GM08714 (cell line): Measurements from ENCODE around the gene ABCA7.

Experiments
- H3K4me3 ChIP-seq: fragments of 200-500 bp; sonication (Bioruptor generic); 2 replicates; pipeline ENCODE4 v1.5.1; 2014; ENCODE audit warnings: mild to moderate bottlenecking, low read length, inconsistent platforms
- ZNF274 ChIP-seq: IDR thresholded peaks from 2 replicates; pipeline ENCODE4 v1.6.1; 2012; ENCODE audit warnings: mild to moderate bottlenecking, low read depth, low read length

ABCA7 gene

DNA sequence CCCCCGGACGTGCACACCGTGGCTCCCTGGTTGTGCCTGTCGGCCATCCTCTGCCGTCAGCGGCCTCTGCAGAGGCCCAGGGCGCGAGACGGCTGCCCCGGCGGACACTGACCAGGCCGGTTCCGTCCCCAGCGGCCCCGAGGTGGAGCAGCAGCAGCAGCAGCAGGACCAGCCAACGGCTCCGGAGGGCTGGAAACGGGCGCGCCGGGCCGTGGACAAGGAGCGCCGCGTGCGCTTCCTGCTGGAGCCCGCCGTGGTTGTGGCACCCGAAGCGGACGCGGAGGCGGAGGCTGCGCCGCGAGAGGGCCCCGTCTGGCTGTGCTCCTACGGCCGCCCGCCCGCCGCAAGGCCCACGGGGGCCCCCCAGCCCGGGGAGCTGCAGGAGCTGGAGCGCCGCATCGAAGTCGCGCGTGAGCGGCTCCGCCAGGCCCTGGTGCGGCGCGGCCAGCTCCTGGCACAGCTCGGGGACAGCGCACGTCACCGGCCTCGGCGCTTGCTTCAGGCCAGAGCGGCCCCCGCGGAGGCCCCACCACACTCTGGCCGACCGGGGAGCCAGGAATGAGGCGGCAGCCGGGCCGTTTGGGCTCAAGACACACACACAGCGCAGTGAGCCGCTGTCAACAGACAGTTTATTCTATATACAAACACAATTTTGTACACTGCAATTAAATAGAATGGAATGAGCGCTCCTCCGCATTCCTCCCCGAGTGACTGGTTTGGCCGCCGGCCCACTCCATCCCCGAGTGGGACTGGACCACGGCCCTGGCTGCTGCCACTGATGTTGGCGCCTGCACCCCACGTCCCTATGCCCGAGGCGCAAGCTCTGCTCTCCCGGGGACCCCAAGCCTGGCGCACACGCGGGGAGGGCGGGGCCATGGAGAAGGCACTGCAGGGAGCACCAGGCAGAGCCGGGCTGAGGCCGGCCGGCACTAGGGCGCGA is 30.6 kb upstream of the ABCA7 start:
- no peak overlapping the region for H3K4me3 ChIP-seq
- TF ChIP-seq ZNF274: no peak

DNA sequence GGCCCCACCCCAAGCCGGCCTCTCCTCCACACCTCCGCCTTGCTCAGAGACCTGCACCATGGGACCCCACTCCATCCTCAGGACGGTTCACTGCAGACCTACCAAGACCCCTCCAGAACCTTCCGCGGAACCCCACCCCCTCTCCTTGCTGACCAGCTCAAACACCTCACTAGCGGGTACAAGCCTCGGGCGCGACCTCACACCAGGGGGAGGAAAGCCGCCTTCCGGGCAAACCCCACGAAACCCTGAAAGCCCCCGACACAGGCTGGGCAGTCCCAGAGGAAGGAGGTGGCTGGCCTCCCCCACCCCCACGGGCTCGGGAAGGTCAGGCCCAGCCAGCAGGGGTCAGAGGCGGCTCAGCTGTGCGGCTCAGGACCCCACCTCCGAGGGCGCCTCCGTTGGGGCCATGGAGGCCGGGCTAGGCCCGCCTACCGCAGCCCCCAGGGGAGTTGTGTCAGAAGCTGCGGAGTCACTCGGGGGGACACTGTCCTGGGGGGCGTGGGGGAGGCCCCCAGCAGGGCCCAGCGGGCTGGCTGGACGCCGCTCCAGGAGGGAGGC is 29.8 kb upstream of the ABCA7 start:
- no peak overlapping the region for H3K4me3 ChIP-seq
- no peak for TF ChIP-seq ZNF274

DNA sequence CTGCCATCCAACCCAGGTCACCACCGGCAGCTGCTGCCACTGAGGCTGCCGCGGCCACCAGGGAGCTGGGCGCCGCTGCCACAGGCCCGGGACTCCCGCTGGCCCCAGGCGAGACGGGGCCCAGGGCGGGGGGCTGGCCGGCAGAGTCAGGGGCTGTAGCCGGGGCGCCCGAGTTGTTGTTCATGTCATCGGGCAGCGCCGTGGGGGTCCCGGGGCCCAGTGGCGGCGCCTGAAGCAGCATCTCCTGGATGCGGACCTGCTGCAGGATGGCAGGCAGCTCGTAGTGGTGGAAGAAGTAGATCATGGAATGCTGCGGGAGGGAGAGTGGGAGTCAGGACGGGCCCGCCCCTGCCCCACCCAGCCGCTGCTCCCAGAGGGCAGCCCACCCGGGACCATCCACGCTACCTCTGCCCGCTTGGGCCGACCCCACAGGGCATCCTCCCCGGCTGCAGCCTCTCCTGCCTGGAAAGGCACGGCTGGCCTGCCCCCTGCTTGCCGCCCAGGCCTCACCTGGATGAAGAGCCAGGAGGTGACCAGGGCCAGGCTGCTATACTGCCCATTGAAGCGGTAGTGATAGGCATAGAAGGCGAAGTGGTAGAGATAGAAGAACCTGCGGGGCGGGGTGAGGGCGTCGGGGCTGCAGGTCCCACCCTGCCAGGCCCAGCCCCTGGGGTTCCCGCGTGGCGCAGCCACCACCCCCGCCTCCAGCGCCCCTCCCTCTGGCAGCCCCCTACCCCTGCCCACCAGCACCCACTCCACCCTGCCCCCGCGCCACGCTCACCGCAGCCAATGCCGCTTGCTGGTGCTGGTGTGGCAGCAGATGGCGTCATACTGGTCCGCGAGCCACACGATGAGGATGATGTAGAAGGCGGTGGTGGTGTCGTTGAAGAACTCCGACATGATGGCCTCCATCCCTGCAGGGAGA is 29.1 kb upstream of the ABCA7 start:
- no peak for TF ChIP-seq ZNF274
- H3K4me3 ChIP-seq: no peak overlapping the region

DNA sequence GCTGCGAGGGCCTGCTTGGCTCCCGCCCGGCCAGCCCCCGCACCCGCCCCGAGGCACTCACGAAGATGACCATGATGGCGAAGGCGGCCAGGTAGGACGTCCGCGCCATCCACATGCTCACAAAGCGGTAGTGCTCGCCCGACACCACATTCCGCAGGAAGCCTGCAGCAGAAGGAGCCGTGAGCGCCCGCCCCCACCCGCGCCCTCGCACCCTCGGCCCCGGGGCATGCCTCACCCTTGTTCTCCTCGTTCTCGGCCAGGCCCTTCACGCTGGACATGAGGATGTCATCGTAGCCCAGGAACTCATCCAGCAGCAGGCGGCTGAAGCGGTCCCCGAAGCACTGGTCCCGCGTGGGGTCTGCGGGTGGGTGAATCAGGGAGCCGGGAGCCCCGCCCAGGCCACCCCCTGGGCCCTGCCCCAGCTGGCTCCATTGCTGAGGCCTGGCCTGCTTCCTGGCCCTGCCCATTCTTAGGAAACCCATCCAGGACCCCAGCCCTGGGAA is 28.0 kb upstream of the ABCA7 start:
- no peak overlapping the region for H3K4me3 ChIP-seq
- TF ChIP-seq ZNF274: no peak

DNA sequence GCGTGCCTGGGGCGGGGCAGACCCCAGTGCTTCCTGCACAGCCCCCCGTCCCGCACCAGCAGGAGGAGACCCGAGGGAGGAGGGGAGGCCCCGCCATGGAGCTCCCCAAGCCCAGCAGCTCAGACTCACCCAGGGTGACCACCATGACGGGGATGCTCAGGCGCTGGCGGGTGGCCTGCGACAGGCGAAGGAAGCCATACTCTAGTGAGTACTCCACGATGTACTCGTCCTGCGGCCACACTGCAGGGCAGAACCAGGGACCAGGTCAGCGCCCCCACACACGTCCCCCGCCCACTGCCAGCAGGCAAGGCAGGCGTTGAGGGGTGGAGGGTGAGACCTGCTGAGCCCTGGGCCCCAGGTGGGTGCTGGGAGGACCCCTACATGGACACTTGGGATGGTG is 27.6 kb upstream of the ABCA7 start:
- no peak overlapping the region for H3K4me3 ChIP-seq
- TF ChIP-seq ZNF274: no peak

DNA sequence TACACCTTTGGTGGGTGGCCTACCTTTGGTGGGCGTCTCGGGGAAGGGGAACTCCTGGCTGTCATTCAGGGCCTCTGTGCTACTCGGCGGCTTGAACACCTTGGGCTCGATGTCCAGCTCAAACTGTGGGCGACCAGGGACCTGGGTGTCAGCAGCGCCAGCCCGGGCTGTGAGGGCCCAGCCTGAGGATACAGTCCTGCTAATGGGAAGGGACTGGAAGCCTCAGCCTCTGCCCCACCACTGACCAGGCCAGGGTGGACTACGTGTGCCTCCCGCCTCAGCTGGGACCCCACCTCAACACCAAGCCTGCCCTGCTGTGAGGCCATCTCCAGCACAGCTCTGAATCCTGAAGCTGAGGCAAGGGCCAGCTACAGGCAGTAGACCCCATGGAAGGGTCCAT is 26.7 kb upstream of the ABCA7 start:
- no peak for TF ChIP-seq ZNF274

DNA sequence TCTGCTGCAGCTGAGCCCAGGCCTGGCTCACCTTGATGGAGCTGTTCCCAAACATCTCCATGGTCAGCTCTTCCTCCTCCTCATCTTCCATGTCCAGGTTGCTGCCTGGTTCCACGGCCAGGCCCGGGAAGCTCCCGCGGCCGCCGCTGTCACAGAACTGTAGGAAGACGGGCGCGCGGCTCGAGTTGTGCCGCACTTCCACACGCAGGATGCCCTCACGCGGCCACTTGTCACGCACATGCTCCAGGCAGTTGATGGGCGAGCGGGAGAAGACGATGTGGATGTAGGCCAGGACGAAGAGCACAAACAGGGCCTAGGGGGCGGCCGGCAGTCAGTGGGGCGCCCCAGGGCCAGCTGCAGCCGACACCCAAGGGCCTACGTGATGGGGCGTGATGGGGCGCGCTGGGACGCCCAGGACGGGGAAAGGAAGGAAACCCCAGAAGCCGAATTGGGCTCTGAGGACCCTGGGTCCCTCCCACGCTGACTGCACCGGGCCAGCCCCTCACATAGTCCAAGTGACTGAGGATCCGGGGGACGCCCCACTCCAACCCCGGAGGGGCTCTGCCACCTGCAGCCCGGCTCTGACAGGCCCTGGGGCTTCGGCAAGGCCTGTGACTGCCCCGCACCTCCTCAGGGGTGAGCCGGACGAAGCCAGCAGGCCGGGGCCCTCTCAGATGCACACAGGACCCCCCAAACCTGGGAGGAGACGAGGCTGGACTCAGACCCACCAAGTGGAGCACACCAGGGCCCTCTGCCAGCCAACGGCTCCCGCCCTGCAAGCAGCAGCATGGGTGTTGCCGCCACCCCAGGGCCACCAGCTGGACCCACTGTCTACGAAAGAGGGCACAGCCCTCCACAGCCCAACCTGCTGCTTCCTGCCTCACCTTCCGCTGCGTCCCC is 25.5 kb upstream of the ABCA7 start:
- no peak overlapping the region for H3K4me3 ChIP-seq
- no peak for TF ChIP-seq ZNF274

More for the DNA sequence above, 26.7 kb upstream of the ABCA7 start:
- no peak overlapping the region for H3K4me3 ChIP-seq

DNA sequence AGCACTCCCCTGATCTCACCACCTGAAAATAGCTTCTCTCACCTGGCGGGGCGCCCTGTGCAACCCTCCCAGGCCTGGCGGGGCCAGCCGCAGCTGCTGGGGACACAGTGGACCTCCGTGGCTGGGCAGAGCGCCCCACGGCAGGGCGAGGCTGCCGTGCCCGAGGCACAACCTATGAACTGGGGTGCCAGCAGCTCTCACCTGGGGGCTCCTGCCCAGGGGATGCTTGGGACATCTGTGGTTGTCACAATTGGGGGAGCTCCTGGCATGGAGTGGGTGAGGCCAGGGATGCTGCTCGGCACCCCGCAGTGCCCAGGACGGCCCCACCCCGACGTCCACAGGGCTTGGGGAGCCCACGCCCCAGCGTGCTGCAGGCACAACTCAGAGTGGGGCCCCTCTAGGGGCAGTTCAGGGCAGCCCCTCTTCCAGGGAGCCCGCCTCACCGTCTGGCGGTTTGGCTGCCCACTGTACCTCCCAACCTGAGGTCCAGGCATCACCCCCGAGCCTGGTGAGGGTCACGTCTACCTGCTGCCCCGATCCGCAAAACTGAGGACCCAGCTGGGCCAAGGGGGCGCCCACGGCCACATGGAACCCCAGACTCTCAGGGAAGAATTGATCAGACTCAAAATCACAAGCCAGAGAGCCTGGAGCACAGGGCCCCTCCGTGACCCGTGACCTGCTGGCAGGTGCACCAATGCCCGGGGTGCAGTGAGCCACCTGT is 24.7 kb upstream of the ABCA7 start:
- TF ChIP-seq ZNF274: no peak
- H3K4me3 ChIP-seq: no peak overlapping the region

DNA sequence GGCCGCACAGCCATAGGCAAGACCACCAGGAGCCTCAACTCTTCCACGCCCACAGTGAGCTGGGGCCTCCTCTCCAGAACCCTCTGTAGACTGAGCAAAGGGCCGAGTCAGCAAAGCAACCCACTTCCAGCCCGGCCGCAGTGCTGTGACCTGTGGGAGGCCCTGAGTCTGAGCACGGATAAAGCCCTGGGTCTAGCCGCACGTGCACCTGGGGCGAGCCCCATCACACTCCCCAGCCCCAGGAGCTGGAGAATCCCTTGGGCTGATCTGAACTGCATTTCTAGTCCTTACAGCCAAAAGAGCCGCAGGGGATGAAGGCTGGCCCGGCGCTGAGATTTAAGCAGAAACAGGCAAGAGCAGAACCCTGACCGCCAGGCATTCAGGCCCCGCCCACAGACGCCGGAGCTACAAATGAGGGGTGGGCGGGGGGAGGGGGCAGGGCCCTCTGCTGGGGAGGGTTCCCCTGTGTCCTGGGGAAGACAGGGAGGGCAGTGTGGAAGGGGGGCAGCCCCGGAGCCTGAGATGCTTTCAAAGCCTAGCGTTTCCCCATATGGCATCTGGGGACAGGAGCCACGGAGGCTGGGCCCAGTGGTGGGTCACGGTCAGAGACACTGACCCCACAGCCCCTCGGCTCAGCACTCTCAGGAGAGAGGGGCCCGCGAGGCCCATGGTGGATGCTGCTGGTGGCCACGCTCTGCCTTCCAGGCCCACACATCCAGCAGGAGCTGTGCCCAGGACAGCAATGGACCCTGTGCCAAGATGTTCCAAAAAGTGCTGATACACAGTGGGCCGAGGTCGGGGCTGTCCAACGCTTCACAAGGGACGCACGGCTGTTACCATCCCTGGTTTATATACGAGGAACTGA is 23.9 kb upstream of the ABCA7 start:
- no peak overlapping the region for H3K4me3 ChIP-seq
- TF ChIP-seq ZNF274: no peak

DNA sequence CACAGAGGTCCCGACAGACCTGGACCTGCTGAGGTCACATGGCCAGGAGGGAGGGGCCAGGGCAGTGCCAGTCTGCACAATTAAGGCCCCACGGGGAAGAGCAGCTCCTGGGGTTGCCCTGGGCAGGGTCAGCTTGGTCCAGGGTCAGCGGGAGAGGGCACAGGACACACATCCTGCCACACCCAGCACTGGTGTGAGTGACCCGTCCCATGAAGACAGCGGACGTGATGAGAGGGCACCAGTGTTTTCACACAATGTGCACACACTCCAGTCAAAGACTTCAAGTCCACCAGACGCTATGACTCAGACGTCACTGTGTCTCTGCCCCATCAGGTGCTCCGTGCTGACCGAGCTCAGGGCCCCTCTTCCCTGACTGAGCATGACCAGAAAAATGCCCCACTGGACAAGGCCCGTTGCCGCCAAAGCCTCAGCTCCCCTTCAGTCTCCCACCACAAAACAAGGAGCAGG is 23.2 kb upstream of the ABCA7 start:
- no peak for TF ChIP-seq ZNF274
- H3K4me3 ChIP-seq: no peak overlapping the region

DNA sequence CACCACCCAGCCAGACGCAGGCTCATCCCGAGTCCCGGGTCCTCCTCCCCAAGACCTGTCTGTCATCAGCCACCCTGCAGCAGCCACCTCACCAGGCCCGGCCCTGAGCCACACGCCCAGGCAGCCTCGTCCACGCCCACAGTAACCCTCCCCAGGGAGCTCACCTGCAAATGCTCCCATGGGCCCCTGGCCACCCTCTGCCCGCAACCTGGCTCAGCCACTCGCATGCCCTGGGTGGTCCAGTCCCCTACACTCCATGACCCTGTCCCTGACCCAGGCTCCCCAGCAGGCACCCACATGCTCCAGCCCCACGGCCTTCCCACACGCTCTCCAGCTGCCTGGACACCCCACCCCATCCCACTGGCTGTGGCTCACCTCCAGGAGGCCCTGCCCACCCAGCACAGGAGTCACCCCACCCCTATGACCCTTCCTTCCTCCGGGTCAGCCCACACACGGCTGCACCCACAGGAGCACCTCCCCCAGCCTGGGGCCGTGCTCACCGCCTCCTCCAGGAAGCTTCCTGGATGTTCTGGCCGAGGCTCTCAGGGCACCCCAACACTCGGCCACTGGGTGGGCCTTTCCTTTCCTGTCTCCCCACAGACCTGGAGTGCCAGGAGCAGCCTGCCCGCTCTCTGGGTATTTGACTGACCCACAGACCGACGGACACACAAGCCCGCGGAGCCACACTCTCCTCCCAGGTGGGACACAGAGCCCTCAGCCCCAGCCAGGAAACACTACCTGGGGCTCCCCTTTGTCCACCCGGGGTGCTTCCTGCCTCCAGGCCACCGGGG is 22.6 kb upstream of the ABCA7 start:
- no peak overlapping the region for H3K4me3 ChIP-seq
- TF ChIP-seq ZNF274: no peak
